22Rv1 (cell line): Measurements from ENCODE around the gene SNX13.

Source experiments
- CTCF ChIP-seq: fragments of 450-650 bp; IDR thresholded peaks from 2 replicates; pipeline ENCODE4 v1.5.1; 2017; ENCODE audit warnings: mild to moderate bottlenecking
- ZFX ChIP-seq: fragments of 450-650 bp; IDR thresholded peaks from 2 replicates; pipeline ENCODE4 v1.6.1; 2017; ENCODE audit warnings: antibody characterized with exemption, borderline replicate concordance

GRCh38 chr7:17976952-17977351 is 36.7 kb upstream of the SNX13 start:
- TF ChIP-seq CTCF (no peak), ZFX (no peak)
